HG03025 (cell line): ENCODE measurements around the gene MMP15.

ENCODE experiments used
- ATAC-seq: cut with Tn5 transposase; IDR thresholded peaks from one replicate; pipeline ENCODE4 v1.9.1; 2021; ENCODE audit warnings: mild to moderate bottlenecking, moderate library complexity; ENCODE audit not compliant: unreplicated experiment, low FRiP score

Gene MMP15

DNA sequence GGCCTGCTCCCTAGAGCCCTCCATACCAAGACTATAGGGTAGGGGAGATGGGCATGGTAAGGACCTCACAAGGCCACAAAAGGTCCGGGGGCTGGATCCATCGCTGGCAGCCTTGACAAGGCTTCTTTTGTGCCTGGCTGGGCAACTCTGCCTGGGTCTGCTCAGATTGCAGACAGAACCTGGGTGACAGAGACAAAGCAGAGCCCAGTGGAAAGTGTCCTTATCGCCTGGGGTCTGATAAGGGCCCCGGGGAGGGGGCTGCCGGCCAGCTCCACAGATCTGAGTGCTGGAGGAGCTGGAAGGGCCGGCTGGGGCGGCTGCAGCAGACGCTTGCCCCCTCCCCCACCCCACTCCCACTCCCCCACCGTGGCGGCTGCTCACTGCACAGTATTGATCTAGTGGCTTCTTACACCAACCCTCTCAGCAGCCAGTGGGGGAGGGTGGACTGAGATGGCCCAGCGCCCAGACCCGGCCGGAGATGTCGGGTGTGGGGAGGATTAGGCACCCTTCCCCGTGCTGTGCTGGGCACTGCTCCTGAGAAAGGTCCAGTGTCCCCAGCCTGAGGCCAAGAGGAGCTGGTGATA, 7.2 kb downstream of the MMP15 start:
- no peak for ATAC-seq

DNA sequence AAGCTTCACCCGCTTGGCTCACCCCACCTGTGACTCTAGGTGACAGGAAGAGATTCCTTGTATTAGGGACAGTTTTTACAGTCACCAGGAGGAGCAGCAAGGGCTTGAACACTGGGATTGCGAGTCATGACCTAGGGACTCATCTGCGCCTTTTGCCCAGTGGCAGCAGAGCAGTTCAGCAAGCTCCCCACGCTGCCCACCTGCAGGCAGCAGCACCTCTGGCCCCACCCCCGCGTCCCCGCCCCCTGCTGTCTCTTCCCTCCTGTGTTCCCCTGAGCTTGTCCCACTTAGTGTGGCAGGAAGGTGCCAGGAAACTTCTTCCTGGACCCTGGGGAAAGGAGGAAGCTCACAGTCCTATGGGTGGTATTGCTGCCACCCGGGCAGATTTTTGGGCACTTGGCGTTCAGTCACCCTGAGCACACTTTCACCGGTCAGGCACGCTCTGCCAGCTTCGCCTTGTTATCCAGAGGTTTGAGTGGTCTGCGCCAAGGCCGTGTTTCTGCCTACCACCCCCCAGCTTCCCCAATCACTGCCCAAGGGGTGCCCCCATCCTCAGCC, 8.7 kb downstream of the MMP15 start:
- no peak for ATAC-seq

GRCh38 chr16:58034774-58035173, 9.2 kb downstream of the MMP15 start:
- no peak for ATAC-seq

- ATAC-seq: no peak
These were observed 10.0 kb downstream of the MMP15 start for GRCh38 chr16:58035356-58036170.

- no peak for ATAC-seq
These were observed 11.4 kb downstream of the MMP15 start for GRCh38 chr16:58036943-58037342.

DNA sequence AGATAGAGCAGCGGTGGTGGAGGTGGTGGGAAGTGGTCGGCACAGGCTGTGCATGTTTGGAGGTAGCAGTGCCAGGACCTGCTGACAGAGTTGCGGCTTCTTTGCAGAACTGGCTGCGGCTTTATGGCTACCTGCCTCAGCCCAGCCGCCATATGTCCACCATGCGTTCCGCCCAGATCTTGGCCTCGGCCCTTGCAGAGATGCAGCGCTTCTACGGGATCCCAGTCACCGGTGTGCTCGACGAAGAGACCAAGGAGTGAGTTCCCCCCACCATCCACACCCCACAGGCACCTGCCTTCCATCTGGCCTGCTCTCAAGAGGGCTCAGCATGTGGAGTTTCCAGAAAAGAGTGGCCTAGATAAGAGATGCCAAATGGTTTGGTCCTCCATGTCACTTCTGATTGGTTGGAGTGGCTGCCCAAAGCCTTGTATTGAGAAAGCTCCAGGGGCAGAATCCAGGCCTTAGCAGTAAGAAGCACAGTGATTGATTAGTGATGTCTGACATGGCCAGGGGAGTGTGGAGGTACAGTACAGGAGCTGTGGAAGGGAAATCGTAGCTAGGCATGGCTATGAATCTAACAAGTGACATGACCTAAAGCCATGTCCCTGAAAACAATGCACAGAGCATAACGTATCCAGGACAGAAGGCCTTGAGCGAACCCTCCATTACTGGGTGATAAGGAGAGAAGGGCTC, 12.0 kb downstream of the MMP15 start:
- ATAC-seq: no peak

GRCh38 chr16:58038219-58038641, 12.7 kb downstream of the MMP15 start:
- no peak for ATAC-seq

GRCh38 chr16:58039829-58040495, 14.4 kb downstream of the MMP15 start:
- ATAC-seq: no peak

DNA sequence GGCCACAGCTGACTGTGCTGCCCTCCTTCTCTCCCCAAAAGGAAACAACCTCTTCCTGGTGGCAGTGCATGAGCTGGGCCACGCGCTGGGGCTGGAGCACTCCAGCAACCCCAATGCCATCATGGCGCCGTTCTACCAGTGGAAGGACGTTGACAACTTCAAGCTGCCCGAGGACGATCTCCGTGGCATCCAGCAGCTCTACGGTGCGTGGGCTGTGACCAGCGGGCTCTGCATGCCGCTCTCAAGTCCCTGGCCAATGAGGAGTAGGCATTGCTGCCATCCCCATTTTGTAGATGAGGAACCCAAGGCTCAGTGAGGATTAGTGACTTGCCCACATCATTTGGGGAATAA, 14.9 kb downstream of the MMP15 start:
- no peak for ATAC-seq

GRCh38 chr16:58040945-58041627, 15.5 kb downstream of the MMP15 start:
- no peak for ATAC-seq

DNA sequence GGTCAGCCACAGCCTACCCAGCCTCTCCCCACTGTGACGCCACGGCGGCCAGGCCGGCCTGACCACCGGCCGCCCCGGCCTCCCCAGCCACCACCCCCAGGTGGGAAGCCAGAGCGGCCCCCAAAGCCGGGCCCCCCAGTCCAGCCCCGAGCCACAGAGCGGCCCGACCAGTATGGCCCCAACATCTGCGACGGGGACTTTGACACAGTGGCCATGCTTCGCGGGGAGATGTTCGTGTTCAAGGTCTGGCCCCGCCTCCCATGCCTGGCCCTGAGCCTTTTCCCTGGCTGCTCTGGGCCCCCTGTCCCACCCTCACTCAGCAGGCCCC, 16.0 kb downstream of the MMP15 start:
- ATAC-seq: no peak

- ATAC-seq: no peak
These were observed 16.7 kb downstream of the MMP15 start for GRCh38 chr16:58042001-58042885.

DNA sequence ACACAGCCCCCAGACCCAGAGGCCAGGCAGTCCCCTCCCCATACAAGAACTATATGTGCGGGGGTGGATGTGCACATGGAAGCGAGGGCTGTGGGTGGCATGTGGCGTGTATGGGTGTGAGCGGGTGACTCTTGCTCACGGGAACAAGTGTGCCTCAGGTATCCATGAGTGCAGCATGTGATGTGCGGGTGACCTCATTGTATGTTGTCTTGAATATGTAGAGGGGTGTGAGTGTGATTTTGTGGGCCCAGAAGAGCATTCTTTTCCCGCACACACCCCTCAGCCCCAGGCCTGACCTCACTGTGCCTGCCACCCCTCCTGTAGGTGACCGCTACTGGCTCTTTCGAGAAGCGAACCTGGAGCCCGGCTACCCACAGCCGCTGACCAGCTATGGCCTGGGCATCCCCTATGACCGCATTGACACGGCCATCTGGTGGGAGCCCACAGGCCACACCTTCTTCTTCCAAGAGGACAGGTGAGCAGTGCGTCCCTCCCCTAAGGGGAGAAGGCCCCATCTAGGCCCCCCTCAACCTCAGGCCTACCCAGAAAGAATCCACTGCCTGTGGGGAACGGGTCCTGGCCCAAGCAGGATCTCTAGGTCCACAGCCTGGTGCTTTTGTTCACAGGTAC, 17.4 kb downstream of the MMP15 start:
- ATAC-seq: no peak

- ATAC-seq: no peak
These were observed 18.1 kb downstream of the MMP15 start for GRCh38 chr16:58043571-58044155.

DNA sequence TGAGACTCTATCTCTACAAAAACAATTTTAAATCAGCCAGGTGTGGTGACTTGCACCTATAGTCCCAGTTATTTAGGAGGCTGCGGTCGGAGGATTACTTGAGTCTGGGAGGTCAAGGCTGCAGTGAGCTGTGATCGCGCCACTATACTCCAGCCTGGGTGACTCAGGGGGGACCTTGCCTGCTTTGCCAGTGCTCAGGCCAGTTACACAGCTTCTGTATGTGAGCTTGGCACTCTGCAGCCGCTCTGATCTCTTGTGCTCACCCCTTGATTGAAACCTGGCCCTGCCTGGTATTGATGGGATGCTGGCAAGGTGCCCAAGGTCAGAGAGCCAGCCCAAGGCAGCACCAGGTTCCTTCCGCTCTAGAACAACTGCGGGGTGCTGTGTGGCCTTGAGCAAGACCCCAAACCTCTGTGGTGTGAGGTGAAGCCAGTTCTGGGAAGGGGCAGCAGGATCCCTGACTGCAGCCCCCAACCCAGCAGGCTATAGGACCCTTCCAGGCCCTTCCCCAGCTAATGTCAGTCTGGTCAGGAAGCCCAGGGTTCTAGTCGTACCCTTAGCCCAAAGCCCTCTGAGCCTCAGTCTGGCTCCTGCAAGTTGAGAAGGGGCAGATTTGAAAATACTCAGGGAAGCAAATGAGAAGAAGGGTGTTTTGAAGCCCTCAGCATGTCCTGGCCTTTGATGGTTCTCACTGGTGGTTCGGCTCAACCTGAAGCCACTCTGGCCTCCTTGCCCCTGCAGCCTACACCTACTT, 18.9 kb downstream of the MMP15 start:
- ATAC-seq: no peak

GRCh38 chr16:58045096-58045495, 19.5 kb downstream of the MMP15 start:
- no peak for ATAC-seq

DNA sequence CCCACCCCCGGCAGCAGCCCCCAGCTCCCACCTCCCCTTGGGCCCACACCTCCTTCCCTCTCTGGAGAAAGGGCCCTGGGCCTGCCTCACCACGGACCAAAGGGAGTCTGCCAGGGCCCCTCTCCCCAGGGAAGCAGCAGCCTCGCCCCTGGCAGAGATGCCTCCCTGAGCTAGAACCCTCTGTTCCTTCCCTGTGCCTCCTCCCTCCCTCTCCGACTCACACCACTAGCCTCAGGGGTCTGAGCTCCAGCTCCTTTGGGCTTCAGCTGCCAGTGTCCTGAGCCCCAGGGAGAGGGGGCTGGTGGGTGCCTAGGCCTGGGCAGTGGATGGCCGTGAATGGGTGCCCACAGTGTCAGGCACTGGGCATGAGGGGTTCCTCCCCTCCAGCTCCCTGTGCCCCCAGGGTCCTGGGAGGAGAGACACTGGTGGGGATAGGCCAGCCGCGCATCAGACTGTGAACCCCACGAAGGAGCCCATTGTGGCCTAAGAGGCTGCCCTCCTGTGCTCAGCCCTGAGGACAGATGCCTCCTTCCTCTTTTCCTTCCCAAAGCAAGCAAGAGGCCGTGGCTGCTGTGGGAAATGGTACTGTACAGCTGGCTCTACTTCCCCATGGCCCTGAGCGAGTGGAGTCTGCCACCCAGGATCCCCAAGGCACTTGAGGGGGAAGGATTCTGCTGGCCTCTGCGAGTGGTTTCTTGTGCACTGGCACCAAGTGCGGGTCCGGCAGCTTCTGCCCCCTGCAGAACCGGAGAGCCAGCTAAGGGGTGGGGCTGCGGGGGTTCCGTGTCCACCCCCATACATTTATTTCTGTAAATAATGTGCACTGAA, 20.7 kb downstream of the MMP15 start:
- no peak for ATAC-seq
